GM12892 (cell line): Measurements from ENCODE around the gene LRRC37A.

Experiments used
- POLR2A ChIP-seq: IDR thresholded peaks from 2 replicates; pipeline ENCODE4 v1.6.1; 2011; ENCODE audit warnings: low read depth, low read length, control low read depth
- POLR2AphosphoS5 ChIP-seq: IDR thresholded peaks from 2 replicates; pipeline ENCODE4 v1.6.1; 2011; ENCODE audit warnings: low read depth, low read length, control low read depth
- TAF1 ChIP-seq: IDR thresholded peaks from 2 replicates; pipeline ENCODE4 v1.6.1; 2011; ENCODE audit warnings: low read depth, mild to moderate bottlenecking, control low read depth, low read length, borderline replicate concordance

GRCh38 chr17:46266656-46267544 lies 28.0 kb upstream of the LRRC37A start:
- TF ChIP-seq POLR2A (peak; percentile 82), POLR2AphosphoS5 (peak; percentile 40; the same call in 1 of the 2 replicates), TAF1 (no peak)
